Subcutaneous abdominal adipose tissue (tissue), 5 donors: ENCODE measurements around the gene ZDHHC22.

Experiments
- H3K27ac ChIP-seq: one replicate; pipeline ENCODE4 v1.7.0; 2013; ENCODE audit warnings: low read depth, mild to moderate bottlenecking, inconsistent platforms, low read length, moderate library complexity
- H3K27me3 ChIP-seq, 5 donors: one replicate each; pipeline ENCODE4 v1.7.0; 2013; ENCODE audit warnings: low read length in 5 of 5, inconsistent platforms in 1 of 5; ENCODE audit not compliant: control insufficient read depth in 5 of 5, insufficient read depth in 4 of 5
- H3K36me3 ChIP-seq, 5 donors: one replicate each; pipeline ENCODE4 v1.7.0; 2013; ENCODE audit warnings: low read length in 5 of 5; ENCODE audit not compliant: control insufficient read depth in 5 of 5, insufficient read depth in 5 of 5
- H3K4me1 ChIP-seq, 5 donors: one replicate each; pipeline ENCODE4 v1.7.0; 2013; ENCODE audit warnings: low read length in 5 of 5, mild to moderate bottlenecking in 3 of 5, moderate library complexity in 1 of 5; ENCODE audit not compliant: control insufficient read depth in 5 of 5, insufficient read depth in 5 of 5
- H3K4me3 ChIP-seq, 5 donors: one replicate each; pipeline ENCODE4 v1.7.0; 2013; ENCODE audit warnings: low read length in 5 of 5, low read depth in 1 of 5
- H3K9ac ChIP-seq, 5 donors: one replicate each; pipeline ENCODE4 v1.7.0; 2013; ENCODE audit warnings: low read length in 5 of 5, mild to moderate bottlenecking in 4 of 5, moderate library complexity in 3 of 5
- H3K9me3 ChIP-seq, 5 donors: one replicate each; pipeline ENCODE4 v1.7.0; 2013; ENCODE audit warnings: low read length in 5 of 5; ENCODE audit not compliant: control insufficient read depth in 5 of 5
- donor health status: healthy.
- donor health status: healthy.
- donor health status: healthy.
- donor health status: healthy.
- donor health status: healthy.

ZDHHC22 gene

DNA sequence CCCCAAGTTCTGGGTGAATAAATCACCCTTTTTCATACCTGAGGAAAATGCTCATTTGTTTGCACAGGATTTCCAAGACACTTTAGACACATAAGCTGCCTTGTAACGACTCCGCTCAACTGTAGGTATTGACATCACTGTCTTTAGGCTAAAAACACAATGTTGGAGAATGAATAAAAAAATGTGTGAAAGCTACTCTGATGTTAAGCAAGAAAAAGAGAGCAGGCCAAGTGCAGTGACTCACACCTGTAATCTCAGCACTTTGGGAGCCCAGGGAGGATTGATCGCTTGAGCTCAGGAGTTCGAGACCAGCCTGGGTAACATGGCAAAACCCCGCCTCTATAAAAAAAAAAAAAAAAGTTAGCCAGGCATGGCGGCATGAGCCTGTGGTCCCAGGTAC, 54.6 kb downstream of the ZDHHC22 start:
- H3K27ac ChIP-seq = no peak overlapping the region
- peaks cover 6 to 18% (median 15%) of the 10 kb centered on the region in 5 donors for H3K4me1 ChIP-seq
- peaks cover 0 to 14% (median 9%) of the 10 kb centered on the region in 5 donors for H3K9me3 ChIP-seq
- H3K9ac ChIP-seq = no peak overlapping the region
- no peaks in the 10 kb centered on the region for H3K27me3 ChIP-seq
- H3K36me3 ChIP-seq = no peaks in the 10 kb centered on the region
- no peak overlapping the region for H3K4me3 ChIP-seq

DNA sequence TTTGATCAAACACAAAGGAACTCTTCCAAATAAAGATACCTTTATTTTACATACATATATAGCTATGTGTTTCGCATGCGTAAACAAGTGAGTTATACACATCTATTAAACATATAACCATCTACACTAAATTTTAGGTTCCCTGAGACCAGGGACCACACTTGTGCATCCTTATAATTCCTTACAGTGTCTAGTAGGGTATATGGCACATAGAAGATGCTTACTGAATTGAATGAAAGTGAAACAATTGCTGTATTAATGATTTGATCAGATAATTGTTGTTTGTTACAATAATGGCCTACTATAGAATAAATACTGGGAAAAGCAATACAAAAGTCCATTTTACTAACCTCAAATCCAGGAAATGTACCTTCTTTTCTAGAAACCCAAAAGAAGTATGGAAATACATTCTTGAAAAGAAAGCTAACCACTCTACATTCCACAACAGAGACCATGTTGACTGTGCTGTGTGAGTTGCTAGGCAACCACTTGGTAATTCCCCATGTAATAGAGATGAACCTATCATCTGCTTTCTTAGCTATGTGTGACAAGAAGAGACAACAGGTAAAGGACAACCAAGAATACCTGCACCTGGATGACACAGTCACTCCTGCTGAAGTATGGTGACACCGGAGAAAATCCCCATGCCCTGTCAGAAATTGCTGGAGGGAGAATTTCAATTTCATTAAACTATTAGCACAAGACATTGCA, 55.4 kb downstream of the ZDHHC22 start:
- Histone ChIP-seq H3K27ac (no peak overlapping the region), H3K27me3 (no peaks in the 10 kb centered on the region), H3K9ac (no peak overlapping the region), H3K9me3 (peaks cover 0 to 6% (median 3%) of the 10 kb centered on the region in 5 donors), H3K36me3 (no peaks in the 10 kb centered on the region), H3K4me1 (peaks cover 6 to 18% (median 15%) of the 10 kb centered on the region in 5 donors), H3K4me3 (no peak overlapping the region)

DNA sequence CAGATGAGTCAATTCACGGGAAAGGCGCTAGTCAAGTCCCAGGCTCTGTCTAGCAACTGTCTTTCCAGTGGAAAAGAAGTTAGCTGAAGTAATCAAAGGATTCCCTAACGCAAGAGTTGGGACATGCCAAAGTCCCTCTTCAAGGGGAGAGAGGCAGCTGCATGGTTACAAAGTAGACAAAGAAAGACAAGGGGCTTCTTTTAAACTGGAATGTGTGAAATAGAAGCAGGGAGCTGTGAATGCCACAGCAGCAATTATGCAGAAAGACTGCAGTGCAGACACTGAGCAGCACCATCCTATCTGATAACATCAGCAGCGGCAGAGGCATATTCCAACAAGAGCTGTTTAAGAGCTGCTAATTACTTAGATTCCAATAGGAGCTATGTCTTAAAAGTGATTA, 56.1 kb downstream of the ZDHHC22 start:
- Histone ChIP-seq H3K4me3 (peak overlapping the region in 1 of 5 donors; percentile 32), H3K27ac (no peak overlapping the region), H3K4me1 (peaks cover 6 to 18% (median 15%) of the 10 kb centered on the region in 5 donors), H3K36me3 (no peaks in the 10 kb centered on the region), H3K9ac (no peak overlapping the region), H3K9me3 (peaks cover 0 to under 1% (median 0%) of the 10 kb centered on the region in 5 donors), H3K27me3 (no peaks in the 10 kb centered on the region)

DNA sequence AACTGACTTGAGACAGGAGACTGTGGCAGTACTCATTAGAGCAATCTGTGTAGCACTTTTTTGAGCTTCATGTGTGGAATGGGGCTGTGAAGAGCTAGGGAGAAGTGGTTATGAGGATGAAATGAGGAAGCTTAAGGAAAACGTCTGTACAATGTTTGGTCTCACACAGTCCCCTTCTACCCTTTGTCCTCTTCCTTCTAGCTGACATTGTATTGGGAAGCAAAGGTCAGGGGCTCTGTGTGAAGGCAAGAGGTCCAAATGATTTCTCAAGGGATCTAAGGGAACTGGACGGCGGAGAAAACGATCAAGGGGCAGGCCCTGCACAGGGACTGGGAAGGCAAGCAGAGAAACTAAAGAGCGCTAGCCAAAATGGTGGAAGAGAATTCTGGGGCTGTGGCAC, 56.6 kb downstream of the ZDHHC22 start:
- peak overlapping the region in 1 of 5 donors; percentile 32 for H3K4me3 ChIP-seq
- no peaks in the 10 kb centered on the region for H3K27me3 ChIP-seq
- peaks cover 0 to 4% (median 3%) of the 10 kb centered on the region in 5 donors for H3K9me3 ChIP-seq
- peak overlapping the region in 2 of 5 donors; percentile 13 for H3K9ac ChIP-seq
- no peaks in the 10 kb centered on the region for H3K36me3 ChIP-seq
- H3K4me1 ChIP-seq = peaks cover 6 to 18% (median 15%) of the 10 kb centered on the region in 5 donors
- no peak overlapping the region for H3K27ac ChIP-seq

DNA sequence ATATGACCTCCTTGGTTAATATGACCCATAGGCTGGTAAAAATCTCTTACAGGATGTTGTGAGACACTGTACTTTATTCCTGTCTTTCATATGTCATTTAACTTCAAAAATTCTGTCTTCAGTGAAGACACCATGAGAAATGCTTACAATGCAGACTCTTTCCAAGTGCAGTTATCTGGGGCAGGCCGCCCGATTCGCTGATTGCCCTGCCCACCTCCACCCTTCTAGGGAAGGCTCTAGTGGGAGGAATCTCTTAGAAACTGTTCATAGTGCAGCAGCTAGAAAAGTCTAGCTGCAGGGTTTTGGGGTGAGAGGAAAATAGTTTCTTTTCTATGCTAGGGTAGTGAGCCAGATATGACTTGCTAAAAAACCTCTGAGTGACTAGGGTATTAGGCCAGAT, 58.5 kb downstream of the ZDHHC22 start:
- no peak overlapping the region for H3K27ac ChIP-seq
- no peak overlapping the region for H3K4me3 ChIP-seq
- peaks cover 6 to 22% (median 18%) of the 10 kb centered on the region in 5 donors for H3K4me1 ChIP-seq
- H3K9me3 ChIP-seq = peaks cover 0 to 7% (median 6%) of the 10 kb centered on the region in 5 donors
- no peaks in the 10 kb centered on the region for H3K27me3 ChIP-seq
- H3K9ac ChIP-seq = no peak overlapping the region
- H3K36me3 ChIP-seq = no peaks in the 10 kb centered on the region

DNA sequence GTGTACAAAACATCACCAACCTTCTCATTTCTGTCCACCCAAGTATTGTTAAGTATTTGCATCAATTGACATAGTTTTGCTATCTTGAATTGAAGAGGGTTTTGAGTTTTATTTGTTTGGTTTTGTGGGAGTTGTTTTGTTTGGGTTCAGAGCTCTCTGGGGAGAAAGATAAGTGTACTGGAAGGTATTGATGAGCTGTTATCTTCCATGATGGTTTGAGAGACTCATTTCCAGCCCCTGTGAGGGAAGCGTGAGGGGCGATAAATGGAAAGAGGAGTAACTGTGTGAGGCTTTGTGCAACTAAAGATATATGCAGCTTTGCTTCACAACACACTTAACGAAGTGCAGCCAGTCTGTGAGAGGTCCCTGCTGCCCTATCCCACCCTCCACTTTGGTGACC, 59.2 kb downstream of the ZDHHC22 start:
- Histone ChIP-seq H3K36me3 (no peaks in the 10 kb centered on the region), H3K27ac (no peak overlapping the region), H3K27me3 (no peaks in the 10 kb centered on the region), H3K9ac (no peak overlapping the region), H3K9me3 (peaks cover 0 to 7% (median 6%) of the 10 kb centered on the region in 5 donors), H3K4me3 (no peak overlapping the region), H3K4me1 (peaks cover 6 to 23% (median 22%) of the 10 kb centered on the region in 5 donors)
